ENCODE measurements around the gene FFAR3. TPM values are rescaled to one million over a fixed set of nuclear protein-coding genes. Genes with fewer than 3 reads are reported as not detected.

The FFAR3 gene, protein sequence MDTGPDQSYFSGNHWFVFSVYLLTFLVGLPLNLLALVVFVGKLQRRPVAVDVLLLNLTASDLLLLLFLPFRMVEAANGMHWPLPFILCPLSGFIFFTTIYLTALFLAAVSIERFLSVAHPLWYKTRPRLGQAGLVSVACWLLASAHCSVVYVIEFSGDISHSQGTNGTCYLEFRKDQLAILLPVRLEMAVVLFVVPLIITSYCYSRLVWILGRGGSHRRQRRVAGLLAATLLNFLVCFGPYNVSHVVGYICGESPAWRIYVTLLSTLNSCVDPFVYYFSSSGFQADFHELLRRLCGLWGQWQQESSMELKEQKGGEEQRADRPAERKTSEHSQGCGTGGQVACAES
- not detected for total RNA-seq

DNA sequence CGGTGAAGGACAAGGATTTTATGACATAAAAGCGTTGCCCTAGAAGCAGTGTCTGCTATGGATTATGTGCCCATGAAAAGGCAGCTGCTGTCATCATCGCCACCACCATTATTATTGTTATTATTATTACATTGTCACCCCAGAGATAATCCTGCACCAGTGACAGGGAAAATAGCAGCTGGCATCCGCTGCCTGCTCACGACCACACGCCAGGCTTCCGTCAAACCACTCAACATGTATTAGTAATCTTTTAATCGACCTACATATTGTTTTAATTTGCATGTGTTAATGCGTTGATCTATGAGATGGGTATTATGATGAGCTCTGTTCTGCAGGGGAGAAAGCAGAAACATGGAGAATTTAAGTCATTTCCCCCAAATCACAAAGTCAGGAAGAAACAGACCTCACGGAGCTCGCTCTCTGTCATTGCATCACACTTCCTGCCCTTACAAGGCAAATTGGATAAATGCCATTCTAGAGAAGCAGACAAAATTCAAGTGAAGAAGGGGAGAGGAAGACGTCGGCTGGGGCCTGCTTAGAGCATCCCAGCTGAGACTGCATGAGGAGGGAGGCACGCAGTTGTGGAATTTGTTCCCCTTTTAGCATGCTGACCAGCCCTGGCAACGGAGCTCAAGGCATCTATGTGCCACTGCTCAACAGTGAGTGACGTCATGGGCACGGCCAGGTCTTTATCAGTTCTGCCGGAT, at the start of gene FFAR3:
Gene FFAR3 (plus strand): TSS at position 594 of the 707 bp plus-strand sequence. CDS start 431 bp downstream, outside the sequence.
- peaks cover 8% of the 10 kb centered on the region for H3K4me1 Mint-ChIP-seq
- no peaks in the 10 kb centered on the region for H3K27me3 Mint-ChIP-seq
- ChIA-PET CTCF (interaction anchor here (0.8 to 1.6 kb wide), 3 partner anchors 25 to 138 kb away, joined by 3 read pairs; no protein-coding TSS in a partner anchor), POLR2A (no interaction called here)
- H3K9me3 Mint-ChIP-seq = no peaks in the 10 kb centered on the region
- H3K36me3 Mint-ChIP-seq (ENCODE audit: low read depth) = no peaks in the 10 kb centered on the region
- no peak within 1 kb of the TSS for H3K27ac Mint-ChIP-seq
- DNase-seq = no peak
- H3K4me3 Mint-ChIP-seq = no peak within 1 kb of the TSS

DNA sequence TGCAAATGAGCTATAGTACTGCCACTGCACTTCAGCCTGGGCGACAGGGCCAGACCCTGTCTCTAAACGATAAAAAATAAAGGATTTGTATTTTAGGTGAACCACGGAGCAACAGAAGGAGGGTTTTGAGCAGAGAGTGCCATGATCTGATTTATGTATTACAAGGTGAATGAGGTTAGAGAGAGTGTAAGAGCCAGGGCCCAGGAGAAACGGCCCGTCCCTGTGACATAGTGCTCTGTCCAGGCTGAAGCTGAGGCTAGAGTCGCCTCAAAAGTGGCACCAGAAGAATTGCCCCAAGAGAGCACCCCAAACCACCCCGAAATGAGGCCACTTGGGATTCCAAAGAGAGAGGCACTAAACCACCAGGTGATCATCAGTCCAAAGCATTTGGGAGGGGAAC, 49.4 kb upstream of the FFAR3 start:
- Mint-ChIP-seq H3K36me3 (ENCODE audit: low read depth) (no peaks in the 10 kb centered on the region), H3K9me3 (no peaks in the 10 kb centered on the region), H3K27ac (no peak overlapping the region), H3K4me3 (no peak overlapping the region), H3K27me3 (peaks cover 2% of the 10 kb centered on the region), H3K4me1 (peaks cover 3% of the 10 kb centered on the region)
- ChIA-PET CTCF (no interaction called here), POLR2A (no interaction called here)
- DNase-seq = no peak

DNA sequence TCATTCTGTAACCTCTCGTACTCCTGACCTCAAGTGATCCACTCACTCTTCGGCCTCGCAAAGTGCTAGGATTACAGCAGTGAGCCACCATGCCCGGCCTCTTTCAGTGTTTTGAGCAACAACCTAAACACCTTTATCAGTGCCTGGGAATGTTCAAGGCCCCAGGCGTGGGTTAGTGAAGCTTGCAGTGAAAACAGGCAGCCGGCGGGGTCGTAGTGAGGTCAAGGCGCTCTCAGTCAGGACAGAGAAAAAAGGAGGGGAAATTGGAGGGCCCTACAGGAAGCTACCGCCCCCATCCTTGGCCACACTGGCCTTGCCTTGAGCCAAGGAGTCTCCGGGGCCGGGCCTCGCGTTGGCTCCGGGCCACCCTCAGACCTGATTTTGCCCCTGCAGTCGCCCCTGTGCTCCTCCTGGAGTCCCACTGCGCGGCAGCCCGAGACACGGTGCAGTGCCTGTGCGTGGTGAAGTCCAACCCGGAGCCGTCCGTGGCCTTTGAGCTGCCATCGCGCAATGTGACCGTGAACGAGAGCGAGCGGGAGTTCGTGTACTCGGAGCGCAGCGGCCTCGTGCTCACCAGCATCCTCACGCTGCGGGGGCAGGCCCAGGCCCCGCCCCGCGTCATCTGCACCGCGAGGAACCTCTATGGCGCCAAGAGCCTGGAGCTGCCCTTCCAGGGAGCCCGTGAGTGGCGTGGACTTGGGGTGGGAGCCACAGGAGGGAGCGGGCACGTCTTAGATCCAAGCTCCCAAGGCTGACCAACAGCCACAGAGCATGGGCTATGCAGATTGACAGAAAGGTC, 48.6 kb upstream of the FFAR3 start:
- Mint-ChIP-seq H3K9me3 (no peaks in the 10 kb centered on the region), H3K27ac (no peak overlapping the region), H3K27me3 (peaks cover 4% of the 10 kb centered on the region), H3K4me1 (peaks cover 3% of the 10 kb centered on the region), H3K4me3 (no peak overlapping the region), H3K36me3 (ENCODE audit: low read depth) (no peaks in the 10 kb centered on the region)
- ChIA-PET POLR2A (no interaction called here), CTCF (no interaction called here)
- DNase-seq = no peak

DNA sequence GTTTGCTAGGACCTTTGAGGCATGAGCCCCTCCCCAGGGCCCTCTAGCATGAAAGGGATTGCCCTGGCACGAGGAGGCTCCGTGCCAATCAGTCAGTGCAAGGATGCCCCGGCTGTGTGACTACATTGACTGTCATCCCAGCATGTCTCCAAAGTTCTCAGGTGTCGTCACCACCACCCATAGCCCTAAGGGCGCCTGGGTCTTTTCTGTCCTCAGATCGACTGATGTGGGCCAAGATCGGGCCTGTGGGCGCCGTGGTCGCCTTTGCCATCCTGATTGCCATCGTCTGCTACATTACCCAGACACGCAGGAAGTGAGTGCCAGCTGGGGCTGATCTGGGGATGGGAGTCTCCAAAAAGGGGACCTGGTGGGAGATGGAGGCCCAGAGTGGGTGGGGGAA, 47.9 kb upstream of the FFAR3 start:
- CTCF ChIA-PET = no interaction called here
- Mint-ChIP-seq H3K27me3 (peaks cover 4% of the 10 kb centered on the region), H3K4me3 (no peak overlapping the region), H3K9me3 (no peaks in the 10 kb centered on the region), H3K4me1 (peaks cover 3% of the 10 kb centered on the region), H3K27ac (no peak overlapping the region), H3K36me3 (ENCODE audit: low read depth) (no peaks in the 10 kb centered on the region)
- no peak for DNase-seq
- POLR2A ChIA-PET = no interaction called here

DNA sequence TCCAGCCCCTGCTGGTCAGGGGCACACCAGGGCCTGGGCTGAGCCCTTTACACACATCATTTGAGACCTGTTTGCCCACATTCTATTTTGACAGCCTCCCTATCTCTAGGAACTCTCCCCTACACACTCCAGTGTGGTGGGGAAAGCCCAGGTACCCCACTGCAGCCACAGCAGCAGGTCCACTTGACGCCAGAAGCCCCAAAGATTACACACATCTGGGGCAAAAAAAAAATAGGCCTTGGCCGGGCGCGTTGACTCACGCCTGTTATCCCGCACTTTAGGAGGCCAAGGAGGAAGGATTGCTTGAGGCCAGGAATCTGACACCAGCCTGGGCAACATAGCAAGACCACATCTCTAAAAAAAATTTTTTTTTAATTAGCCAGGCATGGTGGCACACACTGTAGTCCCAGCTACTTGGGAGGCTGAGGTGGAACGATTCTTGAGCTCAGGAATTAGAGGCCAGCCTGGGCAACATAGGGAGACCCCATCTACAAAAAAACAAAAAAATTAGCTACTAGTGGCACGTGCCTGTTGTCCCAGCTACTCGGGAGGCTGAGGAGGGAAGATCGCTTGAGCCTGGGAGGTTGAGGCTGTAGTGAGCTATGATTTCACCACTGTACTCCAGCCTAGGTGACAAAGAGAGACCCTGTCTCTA, 47.3 kb upstream of the FFAR3 start:
- Mint-ChIP-seq H3K27ac (no peak overlapping the region), H3K27me3 (peaks cover 4% of the 10 kb centered on the region), H3K36me3 (ENCODE audit: low read depth) (no peaks in the 10 kb centered on the region), H3K4me3 (no peak overlapping the region), H3K9me3 (no peaks in the 10 kb centered on the region), H3K4me1 (peaks cover 3% of the 10 kb centered on the region)
- ChIA-PET CTCF (no interaction called here), POLR2A (no interaction called here)
- no peak for DNase-seq

DNA sequence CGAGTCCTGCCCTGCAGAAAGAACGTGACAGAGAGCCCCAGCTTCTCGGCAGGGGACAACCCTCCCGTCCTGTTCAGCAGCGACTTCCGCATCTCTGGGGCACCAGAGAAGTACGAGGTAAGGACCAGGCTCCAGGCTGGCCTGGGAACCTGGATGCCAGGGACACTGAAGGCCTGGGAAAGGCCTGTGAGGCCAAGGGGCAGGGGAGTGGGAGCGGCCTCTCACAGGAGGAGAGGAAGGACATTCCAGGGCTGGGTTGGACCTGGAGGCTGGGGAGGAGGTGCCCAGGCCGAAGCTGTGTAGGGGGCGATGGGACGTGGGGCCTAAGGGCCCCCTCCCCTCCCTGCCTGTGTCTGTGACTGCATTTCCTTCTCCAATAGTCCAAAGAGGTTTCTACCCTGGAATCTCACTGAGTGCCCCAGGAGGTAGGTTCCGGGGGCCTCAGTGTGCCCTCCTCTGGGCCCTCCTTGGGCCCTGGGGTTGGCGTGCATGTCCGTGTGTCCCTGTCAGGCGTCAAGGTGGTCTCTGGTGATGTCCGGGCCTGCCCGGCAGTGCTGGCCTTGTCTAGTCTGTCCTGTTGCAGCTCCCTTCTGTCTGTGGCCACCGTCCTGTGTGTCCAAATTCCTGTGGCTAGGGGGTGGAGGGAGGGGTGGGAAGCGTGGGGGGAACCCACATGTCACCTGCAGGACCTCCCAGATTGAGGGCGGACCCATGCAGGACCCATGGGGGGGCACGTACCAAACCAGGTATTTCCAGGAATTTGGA, 46.2 kb upstream of the FFAR3 start:
- no peak overlapping the region for H3K27ac Mint-ChIP-seq
- peaks cover 3% of the 10 kb centered on the region for H3K4me1 Mint-ChIP-seq
- ChIA-PET CTCF (interaction anchor here (0.9 kb wide), 1 partner anchor 20 kb away, joined by 3 read pairs; no protein-coding TSS in a partner anchor), POLR2A (no interaction called here)
- H3K4me3 Mint-ChIP-seq = no peak overlapping the region
- no peaks in the 10 kb centered on the region for H3K9me3 Mint-ChIP-seq
- H3K36me3 Mint-ChIP-seq (ENCODE audit: low read depth) = no peaks in the 10 kb centered on the region
- DNase-seq = no peak
- H3K27me3 Mint-ChIP-seq = peaks cover 4% of the 10 kb centered on the region

DNA sequence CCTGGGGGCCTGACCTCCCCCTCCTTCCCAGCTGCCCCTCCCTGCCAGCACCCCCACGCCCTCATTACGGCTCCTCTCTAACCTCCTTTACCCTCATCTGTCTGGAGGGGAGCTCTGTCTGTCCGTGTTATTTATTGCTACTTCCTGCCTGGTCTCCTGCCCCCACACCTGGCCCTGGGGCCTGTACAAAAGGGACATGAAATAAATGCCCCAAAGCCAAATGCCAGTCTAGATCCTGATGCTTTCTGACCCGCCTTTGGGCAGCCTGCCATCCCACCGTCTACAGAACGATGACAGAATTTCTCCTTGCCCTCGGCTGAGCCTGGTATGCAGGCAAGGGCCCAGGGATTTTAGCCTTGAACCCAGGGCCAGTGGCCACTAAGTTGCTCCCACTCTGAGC, 44.7 kb upstream of the FFAR3 start:
- ChIA-PET CTCF (interaction anchor here (0.6 to 1.8 kb wide), 3 partner anchors 31 to 124 kb away, joined by 3 to 4 read pairs (median 4); partner anchors contain the start of genes FFAR1 and HAMP), POLR2A (no interaction called here)
- H3K9me3 Mint-ChIP-seq = no peaks in the 10 kb centered on the region
- no peak for DNase-seq
- peaks cover 6% of the 10 kb centered on the region for H3K4me1 Mint-ChIP-seq
- no peak overlapping the region for H3K27ac Mint-ChIP-seq
- H3K4me3 Mint-ChIP-seq = no peak overlapping the region
- no peaks in the 10 kb centered on the region for H3K36me3 Mint-ChIP-seq (ENCODE audit: low read depth)
- H3K27me3 Mint-ChIP-seq = peaks cover 4% of the 10 kb centered on the region

GRCh38 chr19:35314031-35314430, 44.2 kb upstream of the FFAR3 start:
- CTCF ChIA-PET = interaction anchor here (0.6 to 1.8 kb wide), 3 partner anchors 32 to 124 kb away, joined by 3 to 4 read pairs (median 4); partner anchors contain the start of genes FFAR1 and HAMP

GRCh38 chr19:35314858-35315470, 43.3 kb upstream of the FFAR3 start:
- H3K4me1 Mint-ChIP-seq = peaks cover 9% of the 10 kb centered on the region
- H3K4me3 Mint-ChIP-seq = no peak overlapping the region
- no peaks in the 10 kb centered on the region for H3K36me3 Mint-ChIP-seq (ENCODE audit: low read depth)
- H3K9me3 Mint-ChIP-seq = no peaks in the 10 kb centered on the region
- DNase-seq = no peak
- CTCF ChIA-PET = interaction anchor here (1.2 to 1.8 kb wide), 2 partner anchors 33 kb away, joined by 3 to 4 read pairs; partner anchors contain the start of genes FFAR1 and HAMP
- no peak overlapping the region for H3K27ac Mint-ChIP-seq
- H3K27me3 Mint-ChIP-seq = peaks cover 4% of the 10 kb centered on the region
- POLR2A ChIA-PET = interaction anchor here (0.6 kb wide), 1 partner anchor 18 kb away, joined by 3 read pairs; no protein-coding TSS in a partner anchor

More at GRCh38 chr19:35314031-35314430, 44.2 kb upstream of the FFAR3 start:
- Mint-ChIP-seq H3K4me1 (peaks cover 9% of the 10 kb centered on the region), H3K9me3 (no peaks in the 10 kb centered on the region), H3K27ac (no peak overlapping the region), H3K27me3 (peaks cover 4% of the 10 kb centered on the region), H3K36me3 (ENCODE audit: low read depth) (no peaks in the 10 kb centered on the region), H3K4me3 (no peak overlapping the region)
- DNase-seq = no peak
- POLR2A ChIA-PET = no interaction called here

DNA sequence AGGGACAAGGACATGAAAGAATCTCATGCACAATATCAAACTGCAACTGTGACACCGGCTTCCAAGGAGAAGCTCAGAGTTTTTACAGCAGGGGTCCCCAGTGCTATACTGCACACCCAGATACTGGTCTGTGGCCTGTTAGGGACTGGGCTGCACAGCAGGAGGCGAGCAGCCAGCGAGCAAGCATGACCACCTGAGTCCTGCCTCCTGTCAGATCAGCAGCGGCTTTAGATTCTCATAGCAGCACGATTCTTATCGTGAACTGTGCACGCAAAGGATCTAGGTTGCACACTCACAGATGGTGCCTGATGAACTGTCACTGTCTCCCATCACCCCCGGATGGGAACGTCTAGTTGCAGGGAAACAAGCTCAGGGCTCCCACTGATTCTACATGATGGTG, 42.4 kb upstream of the FFAR3 start:
- no peak overlapping the region for H3K27ac Mint-ChIP-seq
- H3K36me3 Mint-ChIP-seq (ENCODE audit: low read depth) = no peaks in the 10 kb centered on the region
- no peak overlapping the region for H3K4me3 Mint-ChIP-seq
- CTCF ChIA-PET = no interaction called here
- no peaks in the 10 kb centered on the region for H3K9me3 Mint-ChIP-seq
- no peak for DNase-seq
- POLR2A ChIA-PET = no interaction called here
- peaks cover 5% of the 10 kb centered on the region for H3K4me1 Mint-ChIP-seq
- peaks cover 4% of the 10 kb centered on the region for H3K27me3 Mint-ChIP-seq

DNA sequence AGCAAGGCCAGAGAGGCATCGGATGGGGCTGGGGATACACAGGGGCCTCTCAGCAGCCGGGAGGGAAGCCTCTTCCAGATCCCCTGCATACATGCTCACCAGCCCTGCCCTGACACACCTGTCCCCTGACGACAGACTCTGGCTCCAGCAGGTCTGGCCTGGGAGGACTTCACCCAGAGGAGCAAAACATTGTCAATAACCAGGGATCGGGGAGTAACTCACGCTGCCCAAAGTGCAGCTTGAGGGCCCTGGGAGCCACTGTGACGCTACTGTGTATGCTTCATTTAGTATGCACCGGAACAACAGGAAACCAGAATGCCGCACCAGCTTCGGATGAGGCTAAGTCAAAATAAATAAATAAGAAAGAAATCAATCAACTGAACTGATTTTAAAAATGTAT, 41.7 kb upstream of the FFAR3 start:
- Mint-ChIP-seq H3K27ac (no peak overlapping the region), H3K4me3 (no peak overlapping the region), H3K4me1 (peaks cover 5% of the 10 kb centered on the region), H3K36me3 (ENCODE audit: low read depth) (no peaks in the 10 kb centered on the region), H3K9me3 (peaks cover 1% of the 10 kb centered on the region), H3K27me3 (peaks cover 6% of the 10 kb centered on the region)
- DNase-seq = no peak
- CTCF ChIA-PET = interaction anchor here (1.2 kb wide), 1 partner anchor 16 kb away, joined by 5 read pairs; no protein-coding TSS in a partner anchor
- POLR2A ChIA-PET = no interaction called here

Data from activated CD4-positive, alpha-beta T cell treated with anti-CD3 and anti-CD28 coated beads, Interleukin-2, amount 10 ng/mL, durations not matched to agents 7 days and 5 days (primary cell).